ENCODE measurements around the gene NXN. TPM values are rescaled to one million over a fixed set of nuclear protein-coding genes. Genes with fewer than 3 reads are reported as not detected.
"Not testable (repeated sequence)": the region's sequence is repeated elsewhere in the genome, so short reads cannot be mapped to it uniquely, and the experiment has no call there.

Gene NXN
- total RNA-seq, 2 donors from 2014 or later: 124 to 201 TPM

GRCh38 chr17:869086-869485 lies 110.5 kb downstream of the NXN start:
- no peak overlapping the region for H3K4me3 Mint-ChIP-seq

GRCh38 chr17:867896-868489 lies 111.6 kb downstream of the NXN start:
- no peak overlapping the region for H3K27ac ChIP-seq (ENCODE audit: low read depth, low read length)
- Mint-ChIP-seq H3K36me3 (ENCODE audit: low read depth) (peaks cover 53% of the 10 kb centered on the region), H3K9me3 (no peaks in the 10 kb centered on the region)

More at GRCh38 chr17:869086-869485, 110.5 kb downstream of the NXN start:
- Histone ChIP-seq H3K4me1 (ENCODE audit: control insufficient read depth, insufficient read depth, low read length) (no peaks in the 10 kb centered on the region), H3K9ac (ENCODE audit: extremely low read depth, low read length, poor library complexity, severe bottlenecking) (no peak overlapping the region), H3K4me3 (ENCODE audit: low read length) (no peak overlapping the region), H3K27ac (ENCODE audit: low read depth, low read length) (no peak overlapping the region), H3K9me3 (ENCODE audit: control insufficient read depth, low read length) (peaks cover 8% of the 10 kb centered on the region), H3K36me3 (ENCODE audit: control insufficient read depth, insufficient read depth, low read length) (peaks cover 75% of the 10 kb centered on the region), H3K27me3 (ENCODE audit: control insufficient read depth, insufficient read depth, low read length, poor library complexity, severe bottlenecking) (no peaks in the 10 kb centered on the region)
- 93 to 96% methylated on average over 7 of the region's 7 CpGs for WGBS, 2 experiments (ENCODE audit: insufficient coverage in 1 of 2, insufficient read length in 1 of 2)
- DNase-seq: no peak
- Mint-ChIP-seq H3K27ac (peak overlapping the region; percentile 52), H3K4me1 (peaks cover 14% of the 10 kb centered on the region), H3K36me3 (ENCODE audit: low read depth) (peaks cover 49% of the 10 kb centered on the region), H3K27me3 (ENCODE audit: insufficient read depth) (no peaks in the 10 kb centered on the region), H3K9me3 (no peaks in the 10 kb centered on the region)
- TF ChIP-seq CTCF (conservative IDR thresholded peaks at IDR 0.05): no peak

GRCh38 chr17:867238-867637 lies 112.3 kb downstream of the NXN start:
- not testable (repeated sequence) for H3K27ac ChIP-seq (ENCODE audit: low read depth, low read length); H3K9me3 ChIP-seq (ENCODE audit: control insufficient read depth, low read length); H3K27me3 Mint-ChIP-seq (ENCODE audit: insufficient read depth); H3K4me3 Mint-ChIP-seq; H3K27ac Mint-ChIP-seq; H3K4me1 ChIP-seq (ENCODE audit: control insufficient read depth, insufficient read depth, low read length); H3K4me3 ChIP-seq (ENCODE audit: low read length); H3K27me3 ChIP-seq (ENCODE audit: control insufficient read depth, insufficient read depth, low read length, poor library complexity, severe bottlenecking); H3K9ac ChIP-seq (ENCODE audit: extremely low read depth, low read length, poor library complexity, severe bottlenecking); DNase-seq; H3K9me3 Mint-ChIP-seq
- Mint-ChIP-seq H3K36me3 (ENCODE audit: low read depth) (peaks cover 55% of the 10 kb centered on the region), H3K4me1 (peaks cover 14% of the 10 kb centered on the region)
- peaks cover 73% of the 10 kb centered on the region for H3K36me3 ChIP-seq (ENCODE audit: control insufficient read depth, insufficient read depth, low read length)
- 87 to 90% methylated on average over 7 of the region's 10 CpGs for WGBS, 2 experiments (ENCODE audit: insufficient coverage in 1 of 2, insufficient read length in 1 of 2)

More at GRCh38 chr17:867896-868489, 111.6 kb downstream of the NXN start:
- no peak overlapping the region for H3K4me3 ChIP-seq (ENCODE audit: low read length)
- H3K9ac ChIP-seq (ENCODE audit: extremely low read depth, low read length, poor library complexity, severe bottlenecking): no peak overlapping the region
- H3K36me3 ChIP-seq (ENCODE audit: control insufficient read depth, insufficient read depth, low read length): peaks cover 73% of the 10 kb centered on the region
- H3K4me1 ChIP-seq (ENCODE audit: control insufficient read depth, insufficient read depth, low read length): no peaks in the 10 kb centered on the region
- peak overlapping the region; percentile 82 for H3K27ac Mint-ChIP-seq
- no peak overlapping the region for H3K4me3 Mint-ChIP-seq
- no peaks in the 10 kb centered on the region for H3K27me3 ChIP-seq (ENCODE audit: control insufficient read depth, insufficient read depth, low read length, poor library complexity, severe bottlenecking)
- H3K4me1 Mint-ChIP-seq: peaks cover 14% of the 10 kb centered on the region
- no peak for TF ChIP-seq CTCF (conservative IDR thresholded peaks at IDR 0.05)
- no peaks in the 10 kb centered on the region for H3K9me3 ChIP-seq (ENCODE audit: control insufficient read depth, low read length)
- no peak for DNase-seq
- H3K27me3 Mint-ChIP-seq (ENCODE audit: insufficient read depth): no peaks in the 10 kb centered on the region
- WGBS, 2 experiments (ENCODE audit: insufficient coverage in 1 of 2, insufficient read length in 1 of 2): 89 to 94% methylated on average over 8 to 13 of the region's 13 CpGs
